Right atrium auricular region (tissue), 2 donors: Measurements from ENCODE around the gene CCR1. TPM values are rescaled to one million over a fixed set of nuclear protein-coding genes. Genes with fewer than 3 reads are reported as not detected.
"Not testable (repeated sequence)": the region's sequence is repeated elsewhere in the genome, so short reads cannot be mapped to it uniquely, and the experiment has no call there.

Source experiments
- DNase-seq: peaks from one replicate; pipeline ENCODE4 v3.0.0-alpha.2; 2019; ENCODE audit warnings: low spot score
- H3K27ac ChIP-seq, 2 donors: fragments of 200-600 bp; sonication (generic); 1 replicate in 1 of 2; 2 replicates in 1 of 2; pipeline ENCODE4 v1.5.1; 2016 to 2019
- H3K27me3 ChIP-seq, 2 donors: fragments of 200-600 bp; sonication (generic); one replicate each; pipeline versions ENCODE4 v1.5.1 to v1.6.0; 2017 to 2019
- H3K36me3 ChIP-seq: fragments of 200-600 bp; sonication (generic); one replicate; pipeline ENCODE4 v1.5.1; 2016
- H3K4me1 ChIP-seq, 2 donors: fragments of 200-600 bp; sonication (generic); one replicate each; pipeline versions ENCODE4 v1.5.1 to v1.6.0; 2017 to 2019
- H3K4me3 ChIP-seq, 2 donors: fragments of 200-600 bp; sonication (generic); 1 replicate in 1 of 2; 2 replicates in 1 of 2; pipeline ENCODE4 v1.5.1; 2017 to 2019; ENCODE audit warnings: mild to moderate bottlenecking in 1 of 2, moderate library complexity in 1 of 2
- H3K9me3 ChIP-seq, 2 donors: fragments of 200-600 bp; sonication (generic); one replicate each; pipeline ENCODE4 v1.5.1; 2019
- total RNA-seq, 2 donors: library from RNA; depleted of rRNA; stranded (reverse); fragments of >200 nt; gene quantifications; one replicate each; pipeline ENCODE4 v1.1.0, GENCODE V29; 2016
- TF ChIP-seq, protein P1 (sequence below), 2 donors: fragments of 200-600 bp; sonication (generic); IDR thresholded peaks; one replicate each; pipeline ENCODE4 v1.5.1; 2019; ENCODE audit warnings: antibody characterized with exemption in 2 of 2

Gene CCR1
- total RNA-seq, 2 donors from 2014 or later, result 1.2 to 8.9 TPM

DNA sequence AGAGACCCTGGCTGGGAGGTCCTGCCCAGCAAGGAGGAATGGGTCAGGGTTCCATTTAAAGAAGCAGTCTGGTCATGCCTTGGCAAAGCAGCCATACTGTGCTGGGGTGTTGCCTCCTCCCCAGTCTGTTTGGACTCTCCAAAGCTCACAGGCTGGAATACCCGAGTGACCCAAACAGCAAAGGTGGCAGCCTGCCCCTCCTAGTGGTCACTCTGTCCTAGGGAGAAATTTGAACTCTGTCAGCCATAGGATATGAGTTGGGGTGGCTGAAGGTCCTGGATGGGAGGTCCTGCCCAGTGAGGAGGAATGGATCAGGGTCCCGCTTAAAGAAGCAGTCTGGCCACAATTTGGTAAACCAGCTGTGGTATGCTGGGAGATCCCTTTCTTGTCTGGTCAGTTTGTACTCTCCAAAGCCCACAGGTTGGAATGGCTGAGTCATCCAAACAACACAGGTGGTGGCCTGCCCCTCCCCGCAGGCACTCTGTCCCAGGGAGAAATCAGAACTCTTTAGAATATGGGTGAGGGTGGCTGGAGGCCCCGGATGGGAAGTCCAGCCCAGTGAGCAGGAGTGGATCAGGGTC, 45.0 kb downstream of the CCR1 start:
- no peak overlapping the region for H3K4me3 ChIP-seq
- no peaks in the 10 kb centered on the region for H3K4me1 ChIP-seq
- H3K9me3 ChIP-seq, result peaks cover 0 to 17% of the 10 kb centered on the region in 2 donors
- H3K27me3 ChIP-seq, result no peaks in the 10 kb centered on the region
- DNase-seq, result no peak
- TF ChIP-seq, protein P1, sequence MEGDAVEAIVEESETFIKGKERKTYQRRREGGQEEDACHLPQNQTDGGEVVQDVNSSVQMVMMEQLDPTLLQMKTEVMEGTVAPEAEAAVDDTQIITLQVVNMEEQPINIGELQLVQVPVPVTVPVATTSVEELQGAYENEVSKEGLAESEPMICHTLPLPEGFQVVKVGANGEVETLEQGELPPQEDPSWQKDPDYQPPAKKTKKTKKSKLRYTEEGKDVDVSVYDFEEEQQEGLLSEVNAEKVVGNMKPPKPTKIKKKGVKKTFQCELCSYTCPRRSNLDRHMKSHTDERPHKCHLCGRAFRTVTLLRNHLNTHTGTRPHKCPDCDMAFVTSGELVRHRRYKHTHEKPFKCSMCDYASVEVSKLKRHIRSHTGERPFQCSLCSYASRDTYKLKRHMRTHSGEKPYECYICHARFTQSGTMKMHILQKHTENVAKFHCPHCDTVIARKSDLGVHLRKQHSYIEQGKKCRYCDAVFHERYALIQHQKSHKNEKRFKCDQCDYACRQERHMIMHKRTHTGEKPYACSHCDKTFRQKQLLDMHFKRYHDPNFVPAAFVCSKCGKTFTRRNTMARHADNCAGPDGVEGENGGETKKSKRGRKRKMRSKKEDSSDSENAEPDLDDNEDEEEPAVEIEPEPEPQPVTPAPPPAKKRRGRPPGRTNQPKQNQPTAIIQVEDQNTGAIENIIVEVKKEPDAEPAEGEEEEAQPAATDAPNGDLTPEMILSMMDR (IDR thresholded peaks at IDR 0.05), result no peak
- no peaks in the 10 kb centered on the region for H3K36me3 ChIP-seq
- H3K27ac ChIP-seq, result no peak overlapping the region

DNA sequence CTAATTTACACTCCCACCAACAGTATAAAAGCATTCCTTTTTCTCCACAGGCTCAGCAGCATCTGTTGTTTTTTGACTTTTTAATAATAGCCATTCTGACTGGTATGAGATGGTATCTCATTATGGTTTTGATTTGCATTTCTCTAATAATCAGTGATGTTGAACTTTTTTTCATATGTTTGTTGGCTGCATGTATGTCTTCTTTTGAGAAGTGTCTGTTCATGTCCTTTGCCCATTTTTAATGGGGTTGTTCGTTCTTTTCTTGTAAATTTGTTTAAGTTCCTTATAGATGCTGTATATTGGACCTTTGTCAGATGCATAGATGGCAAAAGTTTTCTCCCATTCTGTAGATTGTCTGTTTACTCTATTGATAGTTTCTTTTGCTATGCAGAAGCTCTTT, 50.4 kb downstream of the CCR1 start:
- H3K4me1 ChIP-seq, result not testable (repeated sequence)

DNA sequence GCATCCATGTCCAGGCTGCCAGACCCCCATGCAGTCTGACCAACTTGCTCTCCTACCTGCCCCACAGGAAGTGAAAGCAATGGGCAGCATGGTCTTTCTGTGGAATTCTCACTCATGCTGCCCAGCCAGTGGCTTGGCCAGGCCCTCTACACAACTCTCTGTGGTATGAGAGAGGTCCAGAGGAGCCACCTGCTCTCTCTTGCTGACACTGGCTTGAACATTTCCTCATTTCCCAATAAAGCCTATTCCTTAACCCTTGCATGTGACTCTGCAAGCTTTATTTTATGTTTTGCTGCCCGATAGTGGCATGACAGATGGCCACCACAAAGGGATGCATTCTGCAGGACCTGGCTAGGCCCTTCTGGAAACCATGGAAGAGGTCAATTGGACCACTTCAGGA, 53.8 kb downstream of the CCR1 start:
- no peak overlapping the region for H3K4me3 ChIP-seq
- no peak for DNase-seq
- H3K9me3 ChIP-seq, result no peaks in the 10 kb centered on the region
- no peaks in the 10 kb centered on the region for H3K4me1 ChIP-seq
- no peaks in the 10 kb centered on the region for H3K36me3 ChIP-seq
- H3K27me3 ChIP-seq, result no peaks in the 10 kb centered on the region
- no peak overlapping the region for H3K27ac ChIP-seq
- TF ChIP-seq, protein P1 (IDR thresholded peaks at IDR 0.05), result no peak

More for the DNA sequence above, 50.4 kb downstream of the CCR1 start:
- not testable (repeated sequence) for DNase-seq, H3K4me3 ChIP-seq, H3K9me3 ChIP-seq, H3K36me3 ChIP-seq, H3K27ac ChIP-seq, H3K27me3 ChIP-seq

Other genes starting within 250 kb of the CCR1 start
- 100 to 1,000 TPM in 1 of 2 donors, 10 to 100 TPM in 1; 67.2 to 116 TPM for gene FYCO1, start 212.5 kb downstream of the CCR1 start, total RNA-seq
- not detected for gene XCR1, start 180.8 kb downstream of the CCR1 start, total RNA-seq
- gene CCR3, start 34.1 kb upstream of the CCR1 start, total RNA-seq, result not detected
- gene CCR2, start 145.8 kb upstream of the CCR1 start, total RNA-seq, result 1 to 10 TPM in 1 of 2 donors, under 1 TPM in 1; 0.33 to 2.1 TPM
- gene CCR5, start 162.6 kb upstream of the CCR1 start, total RNA-seq, result 1 to 10 TPM in 1 of 2 donors, not detected in 1; 1.1 TPM
- 1 to 10 TPM in 1 of 2 donors, under 1 TPM in 1; 0.89 to 4.2 TPM for gene CCRL2, start 198.9 kb upstream of the CCR1 start, total RNA-seq